GM20431 (cell line): Measurements from ENCODE around the gene TIMM23B.
"Not testable (repeated sequence)": the region's sequence is repeated elsewhere in the genome, so short reads cannot be mapped to it uniquely, and the experiment has no call there.

Source experiments
- in situ Hi-C: fragments of 300-500 bp; cut with MseI, MboI; formaldehyde crosslinking; loops from one replicate; pipeline ENCODE4 v1.15.0; 2020; ENCODE audit warnings: low sequenced_read_pairs; ENCODE audit not compliant: unreplicated experiment

Gene TIMM23B

DNA sequence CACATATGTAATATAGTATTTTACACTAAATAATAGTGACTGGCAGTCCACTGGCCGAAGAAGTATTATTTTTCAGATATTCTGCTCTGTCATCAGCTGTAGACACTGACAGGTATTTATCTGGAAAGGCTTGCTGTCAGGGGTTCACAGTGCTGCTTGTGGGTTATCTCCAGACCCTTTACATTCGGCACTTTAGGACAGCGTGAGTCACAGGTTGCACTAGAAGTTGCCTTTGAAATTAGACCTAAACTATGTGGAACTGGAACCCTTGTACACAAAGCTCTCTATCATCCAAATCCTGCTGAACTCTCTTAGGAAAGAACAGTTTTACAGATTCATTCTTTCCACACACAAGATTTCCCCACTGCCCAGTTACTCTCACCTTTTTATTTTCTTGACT is 30.2 kb downstream of the TIMM23B start:
- in situ Hi-C loops = not testable (repeated sequence)

DNA sequence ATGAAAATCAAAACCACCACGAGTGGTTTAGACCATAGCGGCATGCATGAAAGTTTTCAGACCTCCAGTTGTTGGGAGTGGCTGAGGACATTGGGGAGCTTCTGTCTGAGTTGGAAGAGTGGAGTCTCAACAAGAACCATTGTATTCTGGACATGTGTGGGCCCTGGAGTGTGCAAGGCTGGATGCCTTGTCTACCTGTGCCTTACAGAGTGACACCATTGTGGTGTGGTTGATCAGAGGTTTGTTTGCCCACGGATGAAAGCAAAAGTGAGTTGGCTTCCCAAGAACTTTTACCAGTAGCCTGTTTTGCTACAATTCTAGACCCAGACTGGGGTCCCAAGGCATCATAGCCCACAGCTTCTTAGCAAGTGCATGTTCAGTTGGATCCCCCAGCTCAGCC is 35.9 kb downstream of the TIMM23B start:
- in situ Hi-C loops = not testable (repeated sequence)

DNA sequence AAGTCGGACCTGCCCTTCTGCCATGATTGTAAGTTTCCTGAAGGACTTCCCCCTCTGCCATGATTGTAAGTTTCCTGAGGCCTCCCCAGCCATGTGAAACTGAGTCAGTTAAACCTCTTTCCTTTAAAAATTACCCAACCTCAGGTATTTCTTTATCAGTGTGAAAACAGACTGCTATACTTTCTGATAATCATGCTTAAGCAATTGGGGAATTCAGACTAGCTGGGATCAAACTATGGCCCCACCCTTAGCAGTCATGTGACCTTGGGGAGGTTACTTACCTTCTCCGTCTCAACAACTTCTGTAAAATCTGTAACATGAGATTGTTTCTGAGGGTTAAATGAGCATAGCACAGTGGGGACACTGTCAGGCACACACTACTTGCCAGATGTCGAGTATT is 45.4 kb downstream of the TIMM23B start:
- in situ Hi-C loops = not testable (repeated sequence)

DNA sequence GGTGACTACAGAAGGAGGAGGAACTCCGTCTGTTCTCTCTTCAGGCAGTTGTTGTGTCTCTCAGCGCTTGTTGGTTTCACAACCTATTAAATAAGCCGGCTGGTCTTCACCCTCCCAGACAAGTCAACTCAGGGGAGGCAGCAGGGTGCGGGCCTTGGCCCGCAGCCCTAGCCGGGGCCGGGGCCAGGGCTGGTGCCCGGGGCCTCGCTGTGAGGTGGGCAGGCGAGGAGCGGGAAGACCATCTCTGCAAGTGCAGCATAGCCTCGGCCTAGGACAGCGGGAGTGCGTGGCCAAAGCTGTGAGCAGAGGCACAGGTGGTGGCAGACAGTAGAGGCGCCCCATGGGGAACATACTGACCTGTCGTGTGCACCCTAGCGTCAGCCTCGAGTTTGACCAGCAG is 46.5 kb downstream of the TIMM23B start, which contains the start of gene AGAP6:
AGAP6 (plus strand) TSS at position 31 of the 400 bp plus-strand sequence; CDS start at position 341, 310 bp downstream.
- in situ Hi-C loops = not testable (repeated sequence)

DNA sequence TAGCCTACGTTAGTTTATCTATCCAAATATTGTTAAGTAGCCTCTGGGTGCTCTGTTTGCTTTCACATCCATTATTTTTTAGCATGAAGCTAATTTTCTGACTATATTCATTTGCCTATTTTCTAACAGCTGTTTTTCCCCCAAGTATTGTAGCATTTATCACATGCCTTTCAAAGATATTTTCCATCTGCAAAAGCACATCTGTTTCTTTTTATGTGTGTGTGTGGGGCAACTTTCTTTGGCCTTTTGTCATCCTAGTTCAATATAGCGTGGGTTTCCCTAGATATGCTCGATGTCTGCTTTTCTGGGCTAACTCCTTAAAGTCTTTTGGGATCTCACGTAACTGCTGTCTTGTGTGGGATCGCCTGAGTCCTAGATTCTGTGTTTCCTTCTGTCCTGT is 53.5 kb downstream of the TIMM23B start:
- in situ Hi-C loops = not testable (repeated sequence)

DNA sequence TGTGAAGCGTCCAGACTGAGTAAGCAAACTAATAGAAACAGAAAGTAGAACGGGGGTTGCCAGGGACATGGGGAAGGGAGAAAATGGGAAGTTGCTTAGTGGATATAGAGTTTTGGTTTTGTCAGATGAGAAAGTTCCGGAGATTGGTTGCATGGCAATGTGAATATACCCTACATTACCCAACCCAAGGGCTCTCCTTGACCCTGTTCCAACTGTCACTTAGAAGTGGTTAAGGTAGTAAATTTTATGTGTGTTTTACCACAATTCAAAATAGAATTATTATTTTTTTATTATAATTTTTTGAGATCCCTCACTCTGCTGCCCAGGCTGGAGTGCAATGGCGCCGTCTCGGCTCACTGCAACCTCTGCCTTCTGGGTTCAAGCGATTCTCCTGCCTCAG is 72.2 kb downstream of the TIMM23B start:
- in situ Hi-C loops = not testable (repeated sequence)

DNA sequence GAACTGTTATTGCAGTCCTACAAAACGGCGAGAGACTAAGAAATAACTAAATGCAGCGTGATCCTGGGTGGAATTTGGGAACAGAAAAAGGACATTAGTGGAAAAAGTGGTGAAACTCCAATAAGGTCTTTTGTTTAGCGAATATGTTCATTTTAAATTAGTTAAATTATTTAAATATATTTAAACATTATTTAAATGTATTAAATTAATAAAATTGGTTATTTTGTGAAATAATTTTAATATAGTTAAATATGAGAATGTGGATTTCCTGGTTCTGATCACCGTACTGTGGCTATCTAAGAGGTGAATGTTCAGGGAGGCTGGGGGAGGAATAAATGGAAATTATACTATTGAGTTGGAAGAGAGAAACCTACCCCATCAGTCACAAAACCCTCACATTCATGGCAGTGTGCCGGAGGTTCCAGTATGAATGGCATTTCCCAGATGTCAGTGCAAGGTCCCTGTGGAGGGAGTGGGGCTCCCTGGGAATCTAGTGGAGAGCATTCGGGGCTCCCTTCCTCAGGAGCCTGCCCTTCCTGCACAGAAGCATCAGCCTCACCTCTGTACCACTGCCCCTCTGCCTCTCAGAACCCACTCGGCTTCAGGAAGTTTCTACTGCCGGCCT is 73.9 kb downstream of the TIMM23B start:
- in situ Hi-C loops = not testable (repeated sequence)

DNA sequence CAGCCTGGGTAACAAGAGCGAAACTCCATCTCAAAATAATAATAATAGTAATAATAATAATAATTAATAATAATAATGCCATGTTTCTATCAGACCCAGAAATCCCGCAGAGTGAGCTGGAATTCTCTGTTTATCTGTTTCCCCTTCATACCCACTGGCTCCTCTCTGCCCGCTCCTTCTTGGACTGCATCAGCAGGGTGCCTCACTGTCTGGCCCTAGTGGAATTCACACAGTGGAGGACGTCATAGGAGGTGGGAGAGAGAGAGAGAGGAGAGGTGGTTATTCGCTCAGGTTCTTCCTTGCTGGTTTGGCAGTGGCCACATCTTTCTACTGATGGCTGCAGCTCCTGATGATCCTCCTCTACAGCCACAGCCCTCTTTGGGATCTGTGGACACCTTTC is 75.1 kb downstream of the TIMM23B start:
- in situ Hi-C loops = not testable (repeated sequence)

DNA sequence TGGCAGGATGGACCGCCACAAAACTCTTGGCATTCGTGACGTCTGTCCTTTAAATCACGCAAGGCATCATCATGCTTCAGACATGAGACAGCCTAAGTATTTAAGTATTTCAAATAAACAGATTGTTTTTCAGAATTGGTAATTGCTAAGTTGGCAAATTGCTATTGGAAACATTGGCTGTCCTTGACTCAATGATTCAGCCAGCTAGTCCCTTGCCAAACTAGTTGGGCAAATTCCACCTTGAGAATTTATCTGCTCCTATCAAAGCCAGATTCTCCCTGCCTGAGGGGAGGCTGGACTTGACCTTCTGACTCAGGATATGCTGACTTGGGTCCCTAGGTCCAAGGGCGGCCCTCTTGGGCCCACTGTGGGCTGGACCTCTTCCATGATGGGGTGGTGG is 75.8 kb downstream of the TIMM23B start:
- in situ Hi-C loops = not testable (repeated sequence)

DNA sequence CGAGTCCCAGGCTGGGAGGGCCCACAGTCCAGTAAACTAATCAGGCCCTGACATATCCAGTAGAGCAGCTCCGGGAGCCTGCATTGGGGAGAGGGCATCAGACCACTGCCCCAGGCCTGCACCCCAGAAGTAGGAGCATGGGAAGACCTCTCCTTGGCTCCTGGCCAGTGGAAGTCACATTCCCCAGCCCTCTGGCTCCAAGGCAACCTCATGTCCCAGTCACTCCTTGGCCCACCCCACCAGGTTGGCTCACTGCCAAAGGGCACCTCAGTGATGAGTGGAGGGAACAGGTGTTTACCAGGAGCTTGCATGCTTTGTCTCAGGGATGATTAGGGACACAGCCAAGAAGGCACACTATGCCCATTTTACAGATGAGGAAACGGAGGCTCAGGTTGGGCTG is 77.4 kb downstream of the TIMM23B start:
- in situ Hi-C loops = not testable (repeated sequence)

DNA sequence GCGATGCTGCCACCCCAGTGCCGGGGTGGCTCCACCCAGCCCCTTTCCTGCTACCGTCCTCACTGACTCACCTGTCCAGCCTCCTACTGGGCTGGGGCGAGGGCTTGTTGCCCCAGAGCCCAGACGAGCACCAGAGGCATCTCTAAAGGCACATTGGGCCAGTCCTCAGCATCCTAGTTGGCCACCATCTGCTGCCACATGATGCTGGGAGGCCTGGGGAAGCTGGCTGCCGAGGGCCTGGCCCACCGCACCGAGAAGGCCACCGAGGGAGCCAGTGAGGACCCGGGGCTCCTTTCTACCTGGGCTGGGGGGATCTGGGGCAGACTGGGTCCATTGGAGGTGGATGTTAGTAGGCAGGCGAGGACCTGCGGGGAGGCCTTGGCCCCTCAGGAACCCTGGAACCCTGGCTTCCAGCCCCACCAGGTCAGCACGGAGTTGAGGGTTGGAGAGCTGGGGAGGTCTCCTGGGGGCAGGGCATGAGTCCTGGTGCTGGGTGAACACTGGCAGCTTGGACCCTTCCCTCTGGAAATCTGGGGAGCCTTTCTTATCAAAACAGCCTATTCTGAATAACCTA is 78.7 kb downstream of the TIMM23B start:
- in situ Hi-C loops = not testable (repeated sequence)

DNA sequence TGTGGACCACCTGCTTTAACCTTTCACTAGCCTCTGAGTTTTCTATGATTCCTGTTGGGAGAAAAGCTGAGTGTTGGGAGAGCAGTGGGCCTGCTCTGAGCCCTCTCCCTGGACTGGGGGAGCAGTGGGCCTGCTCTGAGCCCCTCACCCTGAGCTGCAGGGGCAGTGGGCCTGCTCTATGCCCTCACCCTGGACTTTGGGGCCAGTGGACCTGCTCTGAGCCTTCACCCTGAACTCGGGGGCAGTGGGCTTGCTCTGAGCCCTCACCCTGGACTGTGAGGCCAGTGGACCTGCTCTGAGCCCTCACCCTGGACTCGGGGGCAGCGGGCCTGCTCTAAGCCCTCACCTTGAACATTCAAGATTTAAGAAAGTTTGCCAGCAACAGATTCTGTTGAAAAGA is 79.8 kb downstream of the TIMM23B start:
- in situ Hi-C loops = no loop called here
